ENCODE measurements around the gene BMPR1A. TPM values are rescaled to one million over a fixed set of nuclear protein-coding genes. Genes with fewer than 3 reads are reported as not detected.

BMPR1A gene
- total RNA-seq, 2 experiments from 2014 or later: 0.47 to 1.1 TPM

GRCh38 chr10:86824151-86824550 lies 67.7 kb downstream of the BMPR1A start:
- Histone ChIP-seq H2AFZ (ENCODE audit: low read length) (no peak overlapping the region), H3K4me2 (ENCODE audit: low read length) (no peak overlapping the region), H3K27ac (ENCODE audit: low read depth, low read length, poor library complexity, severe bottlenecking) (no peak overlapping the region), H4K20me1 (ENCODE audit: insufficient read depth, low read length) (no peaks in the 10 kb centered on the region), H3K9me2 (ENCODE audit: insufficient read depth, low read length) (no peaks in the 10 kb centered on the region), H3K79me2 (ENCODE audit: insufficient read depth, low read depth, low read length) (no peaks in the 10 kb centered on the region), H3K4me1 (ENCODE audit: insufficient read depth, low read length, poor library complexity, severe bottlenecking) (no peaks in the 10 kb centered on the region), H3K9me3 (ENCODE audit: low read length) (no peaks in the 10 kb centered on the region), H3K36me3 (ENCODE audit: insufficient read depth, low read length) (no peaks in the 10 kb centered on the region), H3K4me3 (ENCODE audit: low read depth, low read length, poor library complexity, severe bottlenecking) (no peak overlapping the region)
- TF ChIP-seq CTCF (conservative IDR thresholded peaks at IDR 0.05; ENCODE audit: low read length) (no peak), EZH2phosphoT487 (IDR thresholded peaks at IDR 0.05; ENCODE audit: borderline replicate concordance, low read depth, low read length) (no peak)
- intact Hi-C loops (cut with micrococcal nuclease; ENCODE audit: unreplicated experiment): no loop called here
- no TSS peak for BruUV-seq (replicated peaks)
- POLR2A ChIA-PET: no interaction called here
- CTCF ChIA-PET (ENCODE audit: unreplicated experiment): no interaction called here
- no peak for DNase-seq (ENCODE audit: low spot score)

- Histone ChIP-seq H4K20me1 (ENCODE audit: insufficient read depth, low read length) (no peaks in the 10 kb centered on the region), H3K27ac (ENCODE audit: low read depth, low read length, poor library complexity, severe bottlenecking) (no peak overlapping the region), H2AFZ (ENCODE audit: low read length) (no peak overlapping the region), H3K36me3 (ENCODE audit: insufficient read depth, low read length) (no peaks in the 10 kb centered on the region), H3K9me2 (ENCODE audit: insufficient read depth, low read length) (no peaks in the 10 kb centered on the region), H3K9me3 (ENCODE audit: low read length) (no peaks in the 10 kb centered on the region), H3K4me3 (ENCODE audit: low read depth, low read length, poor library complexity, severe bottlenecking) (no peak overlapping the region), H3K4me1 (ENCODE audit: insufficient read depth, low read length, poor library complexity, severe bottlenecking) (no peaks in the 10 kb centered on the region), H3K79me2 (ENCODE audit: insufficient read depth, low read depth, low read length) (no peaks in the 10 kb centered on the region), H3K4me2 (ENCODE audit: low read length) (no peak overlapping the region)
- no peak for DNase-seq (ENCODE audit: low spot score)
- ChIA-PET CTCF (ENCODE audit: unreplicated experiment) (no interaction called here), POLR2A (no interaction called here)
- BruUV-seq (replicated peaks): no TSS peak
- intact Hi-C loops (cut with micrococcal nuclease; ENCODE audit: unreplicated experiment): no loop called here
- no peak for TF ChIP-seq CTCF (conservative IDR thresholded peaks at IDR 0.05; ENCODE audit: low read length)
- no peak for TF ChIP-seq EZH2phosphoT487 (IDR thresholded peaks at IDR 0.05; ENCODE audit: borderline replicate concordance, low read depth, low read length)
These were observed 68.9 kb downstream of the BMPR1A start for GRCh38 chr10:86825366-86825765.

GRCh38 chr10:86827639-86828038 lies 71.2 kb downstream of the BMPR1A start:
- CTCF ChIA-PET (ENCODE audit: unreplicated experiment): no interaction called here
- BruUV-seq (replicated peaks): no TSS peak
- H3K4me1 ChIP-seq (ENCODE audit: insufficient read depth, low read length, poor library complexity, severe bottlenecking): no peaks in the 10 kb centered on the region
- intact Hi-C loops (cut with micrococcal nuclease; ENCODE audit: unreplicated experiment): no loop called here
- H3K9me2 ChIP-seq (ENCODE audit: insufficient read depth, low read length): no peaks in the 10 kb centered on the region
- no peaks in the 10 kb centered on the region for H3K36me3 ChIP-seq (ENCODE audit: insufficient read depth, low read length)
- H4K20me1 ChIP-seq (ENCODE audit: insufficient read depth, low read length): no peaks in the 10 kb centered on the region
- H3K9me3 ChIP-seq (ENCODE audit: low read length): no peaks in the 10 kb centered on the region
- H3K4me3 ChIP-seq (ENCODE audit: low read depth, low read length, poor library complexity, severe bottlenecking): no peak overlapping the region
- DNase-seq (ENCODE audit: low spot score): no peak
- TF ChIP-seq EZH2phosphoT487 (IDR thresholded peaks at IDR 0.05; ENCODE audit: borderline replicate concordance, low read depth, low read length) (no peak), CTCF (conservative IDR thresholded peaks at IDR 0.05; ENCODE audit: low read length) (no peak)
- H3K4me2 ChIP-seq (ENCODE audit: low read length): no peak overlapping the region
- H3K27ac ChIP-seq (ENCODE audit: low read depth, low read length, poor library complexity, severe bottlenecking): no peak overlapping the region
- POLR2A ChIA-PET: interaction anchor here (0.9 kb wide), 1 partner anchor 8 kb away, joined by 3 read pairs; no protein-coding TSS in a partner anchor
- H3K79me2 ChIP-seq (ENCODE audit: insufficient read depth, low read depth, low read length): no peaks in the 10 kb centered on the region
- no peak overlapping the region for H2AFZ ChIP-seq (ENCODE audit: low read length)

Measured in OCI-LY7 (cell line).